ENCODE measurements around the gene CLRN3.

DNA sequence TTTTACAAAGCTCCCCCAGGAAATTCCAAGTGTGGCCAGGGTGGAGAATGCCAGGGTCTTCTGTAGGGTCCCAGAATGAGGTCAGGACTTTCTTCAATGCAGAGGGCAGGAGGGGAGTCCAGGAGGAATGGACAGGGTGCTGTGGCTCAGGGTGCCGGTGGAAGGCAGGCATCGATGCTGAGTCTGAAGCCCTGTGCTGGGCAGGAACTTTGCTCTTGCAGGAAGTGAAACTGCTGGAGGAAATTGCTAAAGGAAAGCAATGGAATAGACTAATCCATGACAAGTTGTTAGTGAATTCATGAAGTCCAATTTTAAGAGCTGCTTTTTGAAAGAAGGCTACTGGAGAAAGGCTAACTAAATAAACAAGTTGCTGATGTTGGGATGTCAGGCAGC, 29.0 kb upstream of the CLRN3 start:
- TF ChIP-seq, protein P1, sequence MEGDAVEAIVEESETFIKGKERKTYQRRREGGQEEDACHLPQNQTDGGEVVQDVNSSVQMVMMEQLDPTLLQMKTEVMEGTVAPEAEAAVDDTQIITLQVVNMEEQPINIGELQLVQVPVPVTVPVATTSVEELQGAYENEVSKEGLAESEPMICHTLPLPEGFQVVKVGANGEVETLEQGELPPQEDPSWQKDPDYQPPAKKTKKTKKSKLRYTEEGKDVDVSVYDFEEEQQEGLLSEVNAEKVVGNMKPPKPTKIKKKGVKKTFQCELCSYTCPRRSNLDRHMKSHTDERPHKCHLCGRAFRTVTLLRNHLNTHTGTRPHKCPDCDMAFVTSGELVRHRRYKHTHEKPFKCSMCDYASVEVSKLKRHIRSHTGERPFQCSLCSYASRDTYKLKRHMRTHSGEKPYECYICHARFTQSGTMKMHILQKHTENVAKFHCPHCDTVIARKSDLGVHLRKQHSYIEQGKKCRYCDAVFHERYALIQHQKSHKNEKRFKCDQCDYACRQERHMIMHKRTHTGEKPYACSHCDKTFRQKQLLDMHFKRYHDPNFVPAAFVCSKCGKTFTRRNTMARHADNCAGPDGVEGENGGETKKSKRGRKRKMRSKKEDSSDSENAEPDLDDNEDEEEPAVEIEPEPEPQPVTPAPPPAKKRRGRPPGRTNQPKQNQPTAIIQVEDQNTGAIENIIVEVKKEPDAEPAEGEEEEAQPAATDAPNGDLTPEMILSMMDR (IDR thresholded peaks at IDR 0.05; ENCODE audit: insufficient read depth, low read length, poor library complexity, severe bottlenecking) = no peak
- TF ChIP-seq EZH2phosphoT487 (conservative IDR thresholded peaks at IDR 0.05; ENCODE audit: low read length) = no peak

All from SU-DHL-6 (cell line).